Measurements from ENCODE around the gene RAB6D.
"Not testable (repeated sequence)": the region's sequence is repeated elsewhere in the genome, so short reads cannot be mapped to it uniquely, and the experiment has no call there.

The RAB6D gene

GRCh38 chr2:131367352-131367751, 3.4 kb upstream of the RAB6D start:
- no peak overlapping the region for H3K4me2 ChIP-seq (ENCODE audit: low read length)
- H3K9me2 ChIP-seq (ENCODE audit: low read depth, low read length): no peaks in the 10 kb centered on the region
- H3K79me2 ChIP-seq (ENCODE audit: insufficient read depth, low read length): no peaks in the 10 kb centered on the region
- no peak overlapping the region for H3K9ac ChIP-seq (ENCODE audit: low read length)
- H2AFZ ChIP-seq (ENCODE audit: low read length): no peak overlapping the region
- H3K36me3 ChIP-seq (ENCODE audit: insufficient read depth, low read length): no peaks in the 10 kb centered on the region
- no peaks in the 10 kb centered on the region for H4K20me1 ChIP-seq (ENCODE audit: insufficient read depth, low read length)
- H3K4me1 ChIP-seq (ENCODE audit: insufficient read depth, low read length, severe bottlenecking): no peaks in the 10 kb centered on the region
- TF ChIP-seq EZH2 (IDR thresholded peaks at IDR 0.05; ENCODE audit: borderline replicate concordance, low read length) (no peak), CTCF (IDR thresholded peaks at IDR 0.05; ENCODE audit: low read length) (no peak)
- H3K9me3 ChIP-seq (ENCODE audit: low read length): no peaks in the 10 kb centered on the region
- no peaks in the 10 kb centered on the region for H3K27me3 ChIP-seq (ENCODE audit: insufficient read depth, low read length)
- H3K27ac ChIP-seq (ENCODE audit: low read depth, low read length, poor library complexity, severe bottlenecking): no peak overlapping the region
- no peaks in the 10 kb centered on the region for H3F3A ChIP-seq (ENCODE audit: insufficient read depth, low read length)
- H3K4me3 ChIP-seq (ENCODE audit: low read depth, low read length, poor library complexity, severe bottlenecking): no peak overlapping the region

GRCh38 chr2:131366643-131367042, 2.7 kb upstream of the RAB6D start:
- Histone ChIP-seq H3K4me3 (ENCODE audit: low read depth, low read length, poor library complexity, severe bottlenecking) (no peak overlapping the region), H3K79me2 (ENCODE audit: insufficient read depth, low read length) (no peaks in the 10 kb centered on the region), H3K9me2 (ENCODE audit: low read depth, low read length) (no peaks in the 10 kb centered on the region), H3K9ac (ENCODE audit: low read length) (no peak overlapping the region), H2AFZ (ENCODE audit: low read length) (no peak overlapping the region), H3F3A (ENCODE audit: insufficient read depth, low read length) (no peaks in the 10 kb centered on the region), H3K36me3 (ENCODE audit: insufficient read depth, low read length) (no peaks in the 10 kb centered on the region), H3K27me3 (ENCODE audit: insufficient read depth, low read length) (no peaks in the 10 kb centered on the region), H3K27ac (ENCODE audit: low read depth, low read length, poor library complexity, severe bottlenecking) (no peak overlapping the region), H3K4me2 (ENCODE audit: low read length) (no peak overlapping the region), H3K9me3 (ENCODE audit: low read length) (no peaks in the 10 kb centered on the region), H3K4me1 (ENCODE audit: insufficient read depth, low read length, severe bottlenecking) (no peaks in the 10 kb centered on the region), H4K20me1 (ENCODE audit: insufficient read depth, low read length) (no peaks in the 10 kb centered on the region)
- TF ChIP-seq EZH2 (IDR thresholded peaks at IDR 0.05; ENCODE audit: borderline replicate concordance, low read length) (no peak), CTCF (IDR thresholded peaks at IDR 0.05; ENCODE audit: low read length) (no peak)

GRCh38 chr2:131365452-131365851, 1.5 kb upstream of the RAB6D start:
- Histone ChIP-seq H3K79me2 (ENCODE audit: insufficient read depth, low read length) (no peaks in the 10 kb centered on the region), H3F3A (ENCODE audit: insufficient read depth, low read length) (no peaks in the 10 kb centered on the region), H3K9ac (ENCODE audit: low read length) (no peak overlapping the region), H3K36me3 (ENCODE audit: insufficient read depth, low read length) (no peaks in the 10 kb centered on the region), H3K4me3 (ENCODE audit: low read depth, low read length, poor library complexity, severe bottlenecking) (no peak overlapping the region), H3K4me1 (ENCODE audit: insufficient read depth, low read length, severe bottlenecking) (no peaks in the 10 kb centered on the region), H4K20me1 (ENCODE audit: insufficient read depth, low read length) (no peaks in the 10 kb centered on the region), H3K27me3 (ENCODE audit: insufficient read depth, low read length) (no peaks in the 10 kb centered on the region), H2AFZ (ENCODE audit: low read length) (no peak overlapping the region), H3K9me3 (ENCODE audit: low read length) (no peaks in the 10 kb centered on the region), H3K27ac (ENCODE audit: low read depth, low read length, poor library complexity, severe bottlenecking) (no peak overlapping the region), H3K4me2 (ENCODE audit: low read length) (no peak overlapping the region), H3K9me2 (ENCODE audit: low read depth, low read length) (no peaks in the 10 kb centered on the region)
- TF ChIP-seq CTCF (IDR thresholded peaks at IDR 0.05; ENCODE audit: low read length) (no peak), EZH2 (IDR thresholded peaks at IDR 0.05; ENCODE audit: borderline replicate concordance, low read length) (no peak)

GRCh38 chr2:131363213-131363612, 755 bp downstream of the RAB6D start:
- H3K36me3 ChIP-seq (ENCODE audit: insufficient read depth, low read length); H3K79me2 ChIP-seq (ENCODE audit: insufficient read depth, low read length); H3K9ac ChIP-seq (ENCODE audit: low read length); H3K9me2 ChIP-seq (ENCODE audit: low read depth, low read length); H3K9me3 ChIP-seq (ENCODE audit: low read length); H2AFZ ChIP-seq (ENCODE audit: low read length); H3K4me1 ChIP-seq (ENCODE audit: insufficient read depth, low read length, severe bottlenecking); H3K27me3 ChIP-seq (ENCODE audit: insufficient read depth, low read length); H3K4me2 ChIP-seq (ENCODE audit: low read length); H3F3A ChIP-seq (ENCODE audit: insufficient read depth, low read length); H4K20me1 ChIP-seq (ENCODE audit: insufficient read depth, low read length); H3K4me3 ChIP-seq (ENCODE audit: low read depth, low read length, poor library complexity, severe bottlenecking); H3K27ac ChIP-seq (ENCODE audit: low read depth, low read length, poor library complexity, severe bottlenecking): not testable (repeated sequence)

- H3K79me2 ChIP-seq (ENCODE audit: insufficient read depth, low read length); H2AFZ ChIP-seq (ENCODE audit: low read length); H3K27me3 ChIP-seq (ENCODE audit: insufficient read depth, low read length); H3K9me2 ChIP-seq (ENCODE audit: low read depth, low read length); H3F3A ChIP-seq (ENCODE audit: insufficient read depth, low read length); H3K9ac ChIP-seq (ENCODE audit: low read length); H3K4me1 ChIP-seq (ENCODE audit: insufficient read depth, low read length, severe bottlenecking); H4K20me1 ChIP-seq (ENCODE audit: insufficient read depth, low read length); H3K4me3 ChIP-seq (ENCODE audit: low read depth, low read length, poor library complexity, severe bottlenecking); H3K27ac ChIP-seq (ENCODE audit: low read depth, low read length, poor library complexity, severe bottlenecking); H3K9me3 ChIP-seq (ENCODE audit: low read length); H3K36me3 ChIP-seq (ENCODE audit: insufficient read depth, low read length); H3K4me2 ChIP-seq (ENCODE audit: low read length): not testable (repeated sequence)
Observed at GRCh38 chr2:131361773-131362172, 2.2 kb downstream of the RAB6D start.

Measured in OCI-LY1 (cell line).